Osteoblast (primary cell): ENCODE results near the gene BCAS3. TPM values are rescaled to one million over a fixed set of nuclear protein-coding genes. Genes with fewer than 3 reads are reported as not detected.

Source experiments
- DNase-seq: peaks from one replicate; pipeline ENCODE4 v3.0.0; 2011; ENCODE audit warnings: low spot score, mixed read lengths; ENCODE audit not compliant: insufficient read length; ENCODE audit errors: missing footprints
- H2AFZ ChIP-seq: 2 replicates; pipeline ENCODE4 v1.6.0; 2011; ENCODE audit warnings: mild to moderate bottlenecking, low read length
- H3K27ac ChIP-seq: 2 replicates; pipeline ENCODE4 v1.5.1; 2011; ENCODE audit warnings: mild to moderate bottlenecking, low read depth, low read length, moderate library complexity
- H3K27me3 ChIP-seq: 2 replicates; pipeline ENCODE4 v1.6.0; 2012; ENCODE audit warnings: mild to moderate bottlenecking, control low read depth, inconsistent platforms, low read length, moderate library complexity; ENCODE audit not compliant: insufficient read depth
- H3K36me3 ChIP-seq: 2 replicates; pipeline ENCODE4 v1.5.1; 2011; ENCODE audit warnings: mild to moderate bottlenecking, low read length, control low read depth, moderate library complexity; ENCODE audit not compliant: insufficient read depth
- H3K4me1 ChIP-seq: 2 replicates; pipeline ENCODE4 v1.5.1; 2011; ENCODE audit warnings: mild to moderate bottlenecking, low read length, control low read depth, moderate library complexity; ENCODE audit not compliant: insufficient read depth
- H3K4me2 ChIP-seq: 2 replicates; pipeline ENCODE4 v1.6.0; 2011; ENCODE audit warnings: mild to moderate bottlenecking, low read length; ENCODE audit not compliant: insufficient read depth
- H3K4me3 ChIP-seq: fragments of 200-600 bp; sonication (generic); 3 replicates; pipeline ENCODE4 v1.5.1; 2012; ENCODE audit warnings: mild to moderate bottlenecking, low read length, inconsistent platforms; ENCODE audit not compliant: insufficient read depth
- H3K79me2 ChIP-seq: 2 replicates; pipeline ENCODE4 v1.6.0; 2012; ENCODE audit warnings: mild to moderate bottlenecking, low read length, control low read depth, inconsistent platforms; ENCODE audit not compliant: insufficient read depth
- H3K9me3 ChIP-seq: 2 replicates; pipeline ENCODE4 v1.5.1; 2011; ENCODE audit warnings: low read depth, low read length, control low read depth
- H4K20me1 ChIP-seq: 2 replicates; pipeline ENCODE4 v1.6.0; 2012; ENCODE audit warnings: mild to moderate bottlenecking, low read length, control low read depth; ENCODE audit not compliant: insufficient read depth
- total RNA-seq: library from RNA; depleted of rRNA; stranded (reverse); fragments of >200 nt; gene quantifications from 2 replicates; pipeline ENCODE4 v1.2.3, GENCODE V29; 2012
- TF ChIP-seq, protein P1 (sequence below): IDR thresholded peaks from 2 replicates; pipeline ENCODE4 v1.5.1; 2011; ENCODE audit warnings: mild to moderate bottlenecking, low read depth, low read length, moderate library complexity; ENCODE audit errors: extremely low read depth

The BCAS3 gene
- total RNA-seq, 1 donor, result 31.5 TPM

DNA sequence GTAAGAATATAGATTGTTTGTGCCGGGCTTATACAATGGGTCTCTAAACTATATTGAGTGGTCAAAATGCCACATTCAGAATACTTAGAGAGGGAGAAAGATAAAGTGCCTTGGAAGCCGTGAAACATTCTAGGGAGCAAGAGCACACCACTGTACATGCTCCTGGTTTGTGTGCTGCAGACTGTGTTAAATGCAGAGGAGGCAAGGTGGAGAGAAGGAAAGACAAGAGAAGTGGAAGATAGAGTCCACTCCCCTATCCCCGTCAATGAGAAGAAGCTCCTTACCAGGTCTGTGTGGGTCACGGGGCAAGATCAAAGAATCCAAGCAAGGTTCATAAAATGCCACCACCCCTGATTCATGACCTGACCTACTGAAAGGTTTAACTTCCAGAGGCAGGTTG is 454.9 kb downstream of the BCAS3 start:
- Histone ChIP-seq H3K36me3 (no peaks in the 10 kb centered on the region), H2AFZ (no peak overlapping the region), H3K79me2 (no peaks in the 10 kb centered on the region), H4K20me1 (no peaks in the 10 kb centered on the region), H3K27me3 (no peaks in the 10 kb centered on the region), H3K4me3 (no peak overlapping the region), H3K4me1 (peaks cover 19% of the 10 kb centered on the region), H3K27ac (no peak overlapping the region), H3K9me3 (no peaks in the 10 kb centered on the region), H3K4me2 (no peak overlapping the region)
- TF ChIP-seq, protein P1, sequence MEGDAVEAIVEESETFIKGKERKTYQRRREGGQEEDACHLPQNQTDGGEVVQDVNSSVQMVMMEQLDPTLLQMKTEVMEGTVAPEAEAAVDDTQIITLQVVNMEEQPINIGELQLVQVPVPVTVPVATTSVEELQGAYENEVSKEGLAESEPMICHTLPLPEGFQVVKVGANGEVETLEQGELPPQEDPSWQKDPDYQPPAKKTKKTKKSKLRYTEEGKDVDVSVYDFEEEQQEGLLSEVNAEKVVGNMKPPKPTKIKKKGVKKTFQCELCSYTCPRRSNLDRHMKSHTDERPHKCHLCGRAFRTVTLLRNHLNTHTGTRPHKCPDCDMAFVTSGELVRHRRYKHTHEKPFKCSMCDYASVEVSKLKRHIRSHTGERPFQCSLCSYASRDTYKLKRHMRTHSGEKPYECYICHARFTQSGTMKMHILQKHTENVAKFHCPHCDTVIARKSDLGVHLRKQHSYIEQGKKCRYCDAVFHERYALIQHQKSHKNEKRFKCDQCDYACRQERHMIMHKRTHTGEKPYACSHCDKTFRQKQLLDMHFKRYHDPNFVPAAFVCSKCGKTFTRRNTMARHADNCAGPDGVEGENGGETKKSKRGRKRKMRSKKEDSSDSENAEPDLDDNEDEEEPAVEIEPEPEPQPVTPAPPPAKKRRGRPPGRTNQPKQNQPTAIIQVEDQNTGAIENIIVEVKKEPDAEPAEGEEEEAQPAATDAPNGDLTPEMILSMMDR, result no peak
- DNase-seq, result no peak

DNA sequence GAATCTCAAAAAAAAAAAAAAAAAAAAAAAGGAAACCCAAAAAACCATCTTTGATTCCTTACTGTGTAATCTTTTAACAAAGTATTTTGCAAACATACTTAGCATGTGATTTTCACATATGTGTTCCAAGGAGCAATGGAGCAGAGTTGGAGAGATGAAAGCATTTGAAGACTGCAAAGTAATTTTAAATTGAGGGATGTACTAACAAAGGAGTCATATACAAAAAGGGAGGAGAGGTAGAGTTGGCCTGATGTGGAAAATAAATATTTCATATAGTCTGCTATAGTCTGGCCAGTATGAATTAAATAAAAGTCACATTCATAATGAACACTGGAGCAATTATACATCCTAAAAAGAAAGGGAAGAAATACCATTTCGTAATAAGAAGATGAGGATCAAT is 456.2 kb downstream of the BCAS3 start:
- H4K20me1 ChIP-seq, result no peaks in the 10 kb centered on the region
- H3K4me1 ChIP-seq, result peaks cover 9% of the 10 kb centered on the region
- no peak overlapping the region for H3K4me3 ChIP-seq
- TF ChIP-seq, protein P1, result no peak
- H3K27me3 ChIP-seq, result no peaks in the 10 kb centered on the region
- H3K79me2 ChIP-seq, result no peaks in the 10 kb centered on the region
- DNase-seq, result no peak
- H2AFZ ChIP-seq, result no peak overlapping the region
- H3K36me3 ChIP-seq, result no peaks in the 10 kb centered on the region
- no peak overlapping the region for H3K27ac ChIP-seq
- H3K4me2 ChIP-seq, result no peak overlapping the region
- no peaks in the 10 kb centered on the region for H3K9me3 ChIP-seq

DNA sequence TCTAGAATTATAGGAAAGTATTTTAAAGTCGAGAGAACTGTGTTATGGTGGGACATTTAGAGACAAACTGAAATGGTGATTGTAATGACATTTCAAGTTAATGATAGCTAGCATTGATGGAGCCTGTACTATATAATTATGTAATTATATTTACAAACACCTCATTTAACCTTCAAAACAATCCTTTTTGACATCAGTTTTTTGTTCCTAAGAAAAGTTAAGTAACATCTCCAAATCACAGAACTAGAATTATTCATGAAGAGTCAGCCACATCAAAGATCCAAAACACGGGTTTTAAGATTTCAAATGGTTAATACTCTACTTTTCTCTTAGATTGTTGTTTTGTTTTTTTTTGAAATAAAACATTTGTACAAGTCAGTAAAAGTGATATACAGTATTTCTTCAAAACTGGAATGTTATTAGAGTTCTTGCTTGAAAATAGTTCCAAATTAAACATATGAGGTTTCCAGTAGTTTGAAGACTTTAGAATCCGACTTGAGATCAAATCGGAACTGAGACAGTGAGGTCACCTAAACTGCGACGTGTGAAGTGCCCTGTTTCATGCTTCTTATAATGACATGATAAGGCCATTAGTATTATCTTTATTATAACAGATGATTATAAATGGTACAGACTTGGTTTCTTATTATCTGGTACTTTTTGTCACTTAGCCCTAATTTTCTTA is 457.0 kb downstream of the BCAS3 start:
- H3K27me3 ChIP-seq, result no peaks in the 10 kb centered on the region
- TF ChIP-seq, protein P1, result no peak
- H3K79me2 ChIP-seq, result no peaks in the 10 kb centered on the region
- no peaks in the 10 kb centered on the region for H3K36me3 ChIP-seq
- peaks cover 11% of the 10 kb centered on the region for H3K4me1 ChIP-seq
- no peak overlapping the region for H3K4me2 ChIP-seq
- H3K27ac ChIP-seq, result no peak overlapping the region
- no peaks in the 10 kb centered on the region for H3K9me3 ChIP-seq
- no peaks in the 10 kb centered on the region for H4K20me1 ChIP-seq
- DNase-seq, result no peak
- H2AFZ ChIP-seq, result no peak overlapping the region
- H3K4me3 ChIP-seq, result no peak overlapping the region

DNA sequence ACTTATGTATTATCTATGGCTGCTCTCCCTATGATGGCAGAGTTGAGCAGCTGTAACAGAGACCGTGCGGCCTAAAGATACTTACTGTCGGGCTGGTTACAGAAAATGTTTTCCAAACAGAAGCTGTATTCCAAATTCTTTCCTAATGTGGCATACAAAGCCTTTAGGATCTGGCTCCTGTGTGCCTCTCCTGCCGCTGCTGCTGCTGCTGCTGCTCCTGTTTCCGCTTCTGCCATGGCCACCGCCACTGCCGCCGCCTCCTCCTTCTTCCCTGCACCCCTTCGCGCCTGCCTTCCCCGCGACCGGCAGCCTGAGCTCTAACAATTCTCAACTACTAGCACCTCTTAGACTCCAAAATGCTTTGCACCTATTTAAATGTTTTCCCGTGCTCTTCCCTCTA is 458.1 kb downstream of the BCAS3 start:
- H3K4me2 ChIP-seq, result no peak overlapping the region
- DNase-seq, result no peak
- H3K36me3 ChIP-seq, result no peaks in the 10 kb centered on the region
- no peaks in the 10 kb centered on the region for H3K27me3 ChIP-seq
- TF ChIP-seq, protein P1, result no peak
- no peaks in the 10 kb centered on the region for H3K79me2 ChIP-seq
- H2AFZ ChIP-seq, result no peak overlapping the region
- no peak overlapping the region for H3K27ac ChIP-seq
- H3K4me3 ChIP-seq, result no peak overlapping the region
- H4K20me1 ChIP-seq, result no peaks in the 10 kb centered on the region
- no peaks in the 10 kb centered on the region for H3K9me3 ChIP-seq
- H3K4me1 ChIP-seq, result peaks cover 11% of the 10 kb centered on the region
